K562 (cell line): ENCODE data around the gene MPRIP. TPM values are rescaled to one million over a fixed set of nuclear protein-coding genes. Genes with fewer than 3 reads are reported as not detected.

Source experiments
- ATAC-seq: fragments of 200-7000 bp; cut with Tn5 transposase; 3 replicates; pipeline ENCODE4 v1.9.1; 2020; ENCODE audit warnings: moderate library complexity
- BruUV-seq: library from RNA; stranded (reverse); fragments of 400-500 nt; replicated peaks from 2 replicates; lab custom pipeline; 2021; lab: Mats Ljungman, UMichigan
- CTCF ChIA-PET: fragments of 300-600 bp; formaldehyde crosslinking; extraction: SDS; loops from one replicate; lab custom pipeline; 2021; ENCODE audit warnings: low intra/inter-chr PET ratio; lab: Yijun Ruan, JAX
- POLR2A ChIA-PET: fragments of 300-600, 350-650 bp; sonication (Branson Sonifier 250); formaldehyde crosslinking; extraction: SDS; loops from one replicate; lab custom pipeline; 2021; ENCODE audit warnings: antibody characterized with exemption, inconsistent platforms; lab: Yijun Ruan, JAX
- DNase-seq, 4 experiments: peaks; one replicate each; pipeline versions ENCODE4 v3.0.0 to v3.0.0-alpha.2; 2011 to 2018; ENCODE audit warnings: low spot score in 3 of 4, mixed read lengths in 3 of 4; ENCODE audit errors: extremely low read depth in 1 of 4
- FAIRE-seq: peaks from 2 replicates; lab custom pipeline; 2011; peaks lifted over from hg19 to GRCh38; lab: Jason Lieb, UNC
- H2AFZ ChIP-seq: 2 replicates; pipeline ENCODE4 v1.6.0; 2011; ENCODE audit warnings: low read depth, low read length, control low read depth, inconsistent platforms
- H3K27ac ChIP-seq: fragments of 200-600 bp; 3 replicates; pipeline ENCODE4 v1.8.0; 2011; ENCODE audit warnings: low read depth, mild to moderate bottlenecking, control low read depth, inconsistent platforms, low read length, moderate library complexity, mixed read lengths; ENCODE audit errors: extremely low read depth
- H3K27me3 ChIP-seq, 2 experiments: fragments of 300-600 bp in 1 of 2; 2 replicates in 1 of 2; 3 replicates in 1 of 2; pipeline versions ENCODE4 v1.6.0 to v1.8.0; 2011; ENCODE audit warnings: inconsistent platforms in 2 of 2, low read length in 2 of 2, mild to moderate bottlenecking in 1 of 2, mixed read lengths in 1 of 2, moderate library complexity in 1 of 2; ENCODE audit not compliant: control insufficient read depth in 2 of 2, insufficient read depth in 2 of 2
- H3K36me3 ChIP-seq: fragments of 300-600 bp; 3 replicates; pipeline ENCODE4 v1.8.0; 2011; ENCODE audit warnings: mild to moderate bottlenecking, low read length, inconsistent platforms; ENCODE audit not compliant: control insufficient read depth, insufficient read depth
- H3K4me1 ChIP-seq, 2 experiments: fragments of 200-600 bp in 1 of 2; replicated peaks in 1 of 2; 2 replicates in 1 of 2; 3 replicates in 1 of 2; pipeline versions ENCODE4 v1.5.1 to v1.8.0; 2011; ENCODE audit warnings: inconsistent platforms in 2 of 2, low read length in 2 of 2, mild to moderate bottlenecking in 1 of 2, mixed read lengths in 1 of 2, moderate library complexity in 1 of 2; ENCODE audit not compliant: control insufficient read depth in 2 of 2, insufficient read depth in 2 of 2
- H3K4me2 ChIP-seq: 2 replicates; pipeline ENCODE4 v1.6.1; 2011; ENCODE audit warnings: low read length, control low read depth, inconsistent platforms, mixed read lengths; ENCODE audit not compliant: insufficient read depth
- H3K4me3 ChIP-seq: fragments of 200-600 bp; sonication (generic), shearing (Covaris generic); 2 replicates; pipeline ENCODE4 v1.5.1; 2016; ENCODE audit warnings: control low read depth, inconsistent platforms
- H3K79me2 ChIP-seq: fragments of 200-600 bp; 3 replicates; pipeline ENCODE4 v1.8.0; 2011; ENCODE audit warnings: low read length, inconsistent platforms; ENCODE audit not compliant: control insufficient read depth, insufficient read depth
- H3K9ac ChIP-seq, 2 experiments: 2 replicates each; pipeline versions ENCODE4 v1.6.0 to v1.6.1; 2011; ENCODE audit warnings: low read depth in 2 of 2, low read length in 2 of 2, control low read depth in 1 of 2, inconsistent platforms in 1 of 2, mild to moderate bottlenecking in 1 of 2, mixed read lengths in 1 of 2; ENCODE audit not compliant: insufficient read depth in 1 of 2
- H3K9me1 ChIP-seq: one replicate; pipeline ENCODE4 v1.6.0; 2011; ENCODE audit warnings: inconsistent platforms, mild to moderate bottlenecking, low read length, moderate library complexity; ENCODE audit not compliant: control insufficient read depth, insufficient read depth
- H3K9me3 ChIP-seq: replicated peaks from 2 replicates; pipeline ENCODE4 v1.5.1; 2011; ENCODE audit warnings: low read depth, low read length, inconsistent platforms; ENCODE audit not compliant: control insufficient read depth, insufficient read depth
- H4K20me1 ChIP-seq: replicated peaks from 2 replicates; pipeline ENCODE4 v1.6.1; 2011; ENCODE audit warnings: low read length, inconsistent platforms, mixed read lengths; ENCODE audit not compliant: control insufficient read depth, insufficient read depth
- MCM5 ChIP-seq: fragments of 450-650 bp; IDR thresholded peaks from 2 replicates; pipeline ENCODE4 v1.6.1; 2016; ENCODE audit warnings: low read depth
- POLR2G ChIP-seq: fragments of 200-400 bp; formaldehyde crosslinking; IDR thresholded peaks from 2 replicates; pipeline ENCODE4 v1.6.1; 2017; ENCODE audit warnings: low read depth, mild to moderate bottlenecking, antibody characterized with exemption, low read length, moderate library complexity
- RBM14 ChIP-seq: fragments of 200-400 bp; formaldehyde crosslinking; IDR thresholded peaks from 2 replicates; pipeline ENCODE4 v1.6.1; 2018; ENCODE audit warnings: low read depth, mild to moderate bottlenecking, low read length, moderate library complexity, borderline replicate concordance; ENCODE audit not compliant: insufficient read depth
- RBM25 ChIP-seq: fragments of 200-400 bp; formaldehyde crosslinking; IDR thresholded peaks from 2 replicates; pipeline ENCODE4 v1.6.1; 2018; ENCODE audit warnings: low read length, low read depth, moderate library complexity; ENCODE audit not compliant: severe bottlenecking
- SLC30A9 ChIP-seq: fragments of 250-450 bp; sonication (Bioruptor Pico); IDR thresholded peaks from 2 replicates; pipeline ENCODE4 v1.8.0; 2022; ENCODE audit warnings: mild to moderate bottlenecking, moderate library complexity
- ZFP1 ChIP-seq: fragments of 450-650 bp; formaldehyde crosslinking; IDR thresholded peaks from 2 replicates; pipeline ENCODE4 v1.4.0; 2020; ENCODE audit warnings: mild to moderate bottlenecking, mixed read lengths
- WGBS: fragments of 100-300 bp; shearing (Covaris generic); methylation state at CpG from one replicate; pipeline ENCODE4 v1.1.6; 2016; ENCODE audit warnings: low coverage, mixed read lengths; ENCODE audit not compliant: insufficient coverage; ENCODE audit errors: missing lambda C conversion rate; 5-methylcytosine and 5-hydroxymethylcytosine counted together
- in situ Hi-C: fragments of 300-500 bp; cut with MboI; formaldehyde crosslinking; loops from 4 replicates; pipeline ENCODE4 v1.15.0; 2018; ENCODE audit warnings: inconsistent platforms, mixed read lengths
- intact Hi-C: fragments of 100-400 bp; cut with micrococcal nuclease; formaldehyde crosslinking; loops from 2 replicates; pipeline ENCODE4 v1.14.2; 2022
- polyA plus RNA-seq, 8 experiments: library from polyadenylated mRNA; depleted of rRNA in 4 of 8; stranded (reverse) in 5 of 8; unstranded in 3 of 8; fragments of >200 nt; fragmentation: Nextera tagmentation in 2 of 8; fragmentation: Illumina TruSeq in 1 of 8; extraction: Ambion mirVana in 2 of 8; extraction: Trizol in 1 of 8; gene quantifications; 2 replicates each; pipeline versions ENCODE4 v1.2.1 to v1.2.3, GENCODE V29; 2011 to 2014; ENCODE audit warnings: inconsistent platforms in 1 of 8, missing spikeins in 1 of 8
- total RNA-seq, 7 experiments: library from RNA; depleted of rRNA in 6 of 7; stranded (reverse); fragments of >200 nt in 6 of 7; fragmentation: Illumina TruSeq in 2 of 7; extraction: Trizol in 2 of 7; gene quantifications; 2 replicates each; pipeline versions ENCODE4 v1.2.1 to v1.2.3, GENCODE V29; 2011 to 2021; ENCODE audit warnings: low replicate concordance in 1 of 7
- TF ChIP-seq, protein P1 (sequence below): IDR thresholded peaks from 2 replicates; pipeline ENCODE4 v1.6.1; 2016; ENCODE audit warnings: missing genetic modification characterization, missing compliant biosample characterization

The MPRIP gene
- total and polyA plus RNA-seq, 9 of the 15 experiments (the other 6 are each of a cell fraction or from before 2014, with no cell fraction given), result 10.0 to 72.6 (median 30.1) TPM

DNA sequence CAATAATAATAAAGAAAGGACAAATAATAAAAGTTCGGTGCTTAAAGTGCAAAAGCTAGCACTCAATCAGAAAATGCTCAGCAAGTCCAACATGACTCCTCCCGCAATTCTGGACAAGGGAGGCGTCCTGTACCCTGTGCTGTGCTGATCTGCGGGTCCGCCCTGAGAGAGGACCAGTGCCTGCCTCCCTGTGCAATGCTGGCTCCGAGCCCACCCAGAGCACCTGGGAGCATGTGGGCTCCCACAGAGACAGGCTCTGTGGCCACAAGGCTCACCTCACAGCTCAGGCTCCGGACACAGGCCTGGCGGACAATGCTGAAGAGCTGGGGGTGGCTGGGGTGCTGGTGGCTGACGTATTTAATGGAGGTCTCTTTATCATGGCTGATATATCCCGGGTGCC, 183.6 kb downstream of the MPRIP start (continued):
- TF ChIP-seq RBM14 (no peak), MCM5 (no peak), SLC30A9 (CRISPR knock-in tag) (no peak)
- TF ChIP-seq, protein P1, sequence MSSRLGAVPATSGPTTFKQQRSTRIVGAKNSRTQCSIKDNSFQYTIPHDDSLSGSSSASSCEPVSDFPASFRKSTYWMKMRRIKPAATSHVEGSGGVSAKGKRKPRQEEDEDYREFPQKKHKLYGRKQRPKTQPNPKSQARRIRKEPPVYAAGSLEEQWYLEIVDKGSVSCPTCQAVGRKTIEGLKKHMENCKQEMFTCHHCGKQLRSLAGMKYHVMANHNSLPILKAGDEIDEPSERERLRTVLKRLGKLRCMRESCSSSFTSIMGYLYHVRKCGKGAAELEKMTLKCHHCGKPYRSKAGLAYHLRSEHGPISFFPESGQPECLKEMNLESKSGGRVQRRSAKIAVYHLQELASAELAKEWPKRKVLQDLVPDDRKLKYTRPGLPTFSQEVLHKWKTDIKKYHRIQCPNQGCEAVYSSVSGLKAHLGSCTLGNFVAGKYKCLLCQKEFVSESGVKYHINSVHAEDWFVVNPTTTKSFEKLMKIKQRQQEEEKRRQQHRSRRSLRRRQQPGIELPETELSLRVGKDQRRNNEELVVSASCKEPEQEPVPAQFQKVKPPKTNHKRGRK, result no peak

DNA sequence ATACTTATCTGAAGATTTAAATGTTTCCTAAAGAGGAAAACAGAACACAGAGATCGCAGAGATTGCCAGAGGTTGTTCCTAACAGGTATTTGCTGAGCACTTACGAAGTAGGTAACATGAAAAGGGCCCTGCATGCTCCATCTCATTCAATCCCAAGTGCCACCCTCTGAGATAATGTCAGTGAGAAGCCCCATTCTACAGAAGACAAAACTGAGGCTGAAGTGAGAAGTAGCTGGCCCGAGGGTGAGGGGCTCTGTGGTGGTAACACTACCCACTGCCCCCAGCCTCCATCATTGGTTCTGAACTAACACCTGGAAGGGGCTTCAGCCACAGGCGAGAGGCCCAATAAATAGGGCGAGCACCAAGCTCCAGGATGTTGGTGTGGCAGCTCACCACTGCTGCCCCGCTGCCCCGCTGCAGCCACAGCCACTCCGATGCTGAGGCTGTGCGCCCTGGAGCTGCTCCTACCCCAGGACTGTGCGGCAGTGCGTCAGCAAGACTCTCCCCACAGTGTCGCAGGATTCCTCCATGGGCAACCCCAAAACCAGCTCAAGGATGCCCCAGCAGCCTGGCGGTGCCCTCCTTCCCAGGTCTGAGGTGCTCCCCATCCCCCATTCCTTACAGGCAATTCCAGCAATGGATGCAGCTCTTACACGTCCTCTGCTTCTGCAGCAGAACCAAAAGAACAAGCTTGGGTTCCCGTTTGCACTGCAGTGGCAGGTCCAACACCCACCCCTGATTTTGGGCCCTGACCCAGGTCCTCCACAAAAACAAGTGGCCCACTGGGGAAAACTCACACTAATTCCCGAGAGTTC, 184.4 kb downstream of the MPRIP start:
- Histone ChIP-seq H3K4me1 (peaks cover 0 to 5% of the 10 kb centered on the region in 2 experiments; a peak in 1 of 5 replicates), H3K79me2 (no peaks in the 10 kb centered on the region), H3K9ac (no peak overlapping the region), H4K20me1 (no peaks in the 10 kb centered on the region), H3K9me1 (no peaks in the 10 kb centered on the region), H3K4me2 (no peak overlapping the region), H3K4me3 (no peak overlapping the region), H2AFZ (no peak overlapping the region), H3K27ac (no peak overlapping the region), H3K27me3 (no peaks in the 10 kb centered on the region), H3K9me3 (no peaks in the 10 kb centered on the region), H3K36me3 (peaks cover 87% of the 10 kb centered on the region)
- BruUV-seq, result no TSS peak
- WGBS, result 94% methylated on average over 15 of the region's 16 CpGs
- FAIRE-seq, result no peak
- ATAC-seq, result no peak
- in situ Hi-C loops (no loop called here), intact Hi-C loops (no loop called here)
- TF ChIP-seq ZFP1 (CRISPR knock-in tag) (no peak), RBM25 (peak; percentile 65), POLR2G (peak; percentile 27; the same call in 1 of the 2 replicates)
- ChIA-PET POLR2A (interaction anchor here (0.5 to 0.6 kb wide), 2 partner anchors 17 to 388 kb away, joined by 3 to 4 read pairs; no protein-coding TSS in a partner anchor), CTCF (no interaction called here)
- no peak for DNase-seq
